Hepatocyte (in vitro differentiated cells): ENCODE measurements around the gene STX4.
"Not testable (repeated sequence)": the region's sequence is repeated elsewhere in the genome, so short reads cannot be mapped to it uniquely, and the experiment has no call there.

Experiments used
- EZH2 ChIP-seq: fragments of 200-600 bp; sonication (generic); IDR thresholded peaks from 2 replicates; pipeline ENCODE4 v1.6.1; 2016; ENCODE audit warnings: antibody characterized with exemption, mild to moderate bottlenecking, borderline replicate concordance
- TF ChIP-seq, protein P1 (sequence below): fragments of 200-600 bp; sonication (generic); IDR thresholded peaks from 2 replicates; pipeline ENCODE4 v1.5.1; 2016; ENCODE audit warnings: antibody characterized with exemption, mild to moderate bottlenecking; ENCODE audit not compliant: poor library complexity

DNA sequence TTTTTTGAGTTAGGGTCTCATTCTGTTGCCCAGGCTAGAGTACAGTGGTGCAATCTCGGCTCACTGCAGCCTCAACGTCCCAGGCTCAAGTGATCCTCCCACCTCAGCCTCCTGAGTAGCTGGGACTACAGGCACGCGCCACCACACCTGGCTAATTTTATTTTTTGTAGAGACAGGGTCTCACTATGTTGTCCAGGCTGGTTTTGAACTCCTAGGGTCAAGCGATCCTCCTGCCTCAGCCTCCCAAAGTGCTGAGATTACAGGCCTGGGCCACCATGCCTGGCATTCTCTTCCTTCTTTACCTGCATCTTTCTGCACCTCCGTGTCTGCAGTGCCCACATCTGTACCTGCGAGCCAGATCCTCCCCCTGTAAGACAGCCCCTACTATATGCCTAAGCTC, 21.5 kb upstream of the STX4 start:
- TF ChIP-seq, protein P1, sequence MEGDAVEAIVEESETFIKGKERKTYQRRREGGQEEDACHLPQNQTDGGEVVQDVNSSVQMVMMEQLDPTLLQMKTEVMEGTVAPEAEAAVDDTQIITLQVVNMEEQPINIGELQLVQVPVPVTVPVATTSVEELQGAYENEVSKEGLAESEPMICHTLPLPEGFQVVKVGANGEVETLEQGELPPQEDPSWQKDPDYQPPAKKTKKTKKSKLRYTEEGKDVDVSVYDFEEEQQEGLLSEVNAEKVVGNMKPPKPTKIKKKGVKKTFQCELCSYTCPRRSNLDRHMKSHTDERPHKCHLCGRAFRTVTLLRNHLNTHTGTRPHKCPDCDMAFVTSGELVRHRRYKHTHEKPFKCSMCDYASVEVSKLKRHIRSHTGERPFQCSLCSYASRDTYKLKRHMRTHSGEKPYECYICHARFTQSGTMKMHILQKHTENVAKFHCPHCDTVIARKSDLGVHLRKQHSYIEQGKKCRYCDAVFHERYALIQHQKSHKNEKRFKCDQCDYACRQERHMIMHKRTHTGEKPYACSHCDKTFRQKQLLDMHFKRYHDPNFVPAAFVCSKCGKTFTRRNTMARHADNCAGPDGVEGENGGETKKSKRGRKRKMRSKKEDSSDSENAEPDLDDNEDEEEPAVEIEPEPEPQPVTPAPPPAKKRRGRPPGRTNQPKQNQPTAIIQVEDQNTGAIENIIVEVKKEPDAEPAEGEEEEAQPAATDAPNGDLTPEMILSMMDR, result not testable (repeated sequence)
- TF ChIP-seq EZH2, result not testable (repeated sequence)
